ENCODE measurements around the gene AOPEP.

Gene AOPEP

GRCh38 chr9:94903961-94904421 is 177.5 kb downstream of the AOPEP start:
- TF ChIP-seq, protein P1, sequence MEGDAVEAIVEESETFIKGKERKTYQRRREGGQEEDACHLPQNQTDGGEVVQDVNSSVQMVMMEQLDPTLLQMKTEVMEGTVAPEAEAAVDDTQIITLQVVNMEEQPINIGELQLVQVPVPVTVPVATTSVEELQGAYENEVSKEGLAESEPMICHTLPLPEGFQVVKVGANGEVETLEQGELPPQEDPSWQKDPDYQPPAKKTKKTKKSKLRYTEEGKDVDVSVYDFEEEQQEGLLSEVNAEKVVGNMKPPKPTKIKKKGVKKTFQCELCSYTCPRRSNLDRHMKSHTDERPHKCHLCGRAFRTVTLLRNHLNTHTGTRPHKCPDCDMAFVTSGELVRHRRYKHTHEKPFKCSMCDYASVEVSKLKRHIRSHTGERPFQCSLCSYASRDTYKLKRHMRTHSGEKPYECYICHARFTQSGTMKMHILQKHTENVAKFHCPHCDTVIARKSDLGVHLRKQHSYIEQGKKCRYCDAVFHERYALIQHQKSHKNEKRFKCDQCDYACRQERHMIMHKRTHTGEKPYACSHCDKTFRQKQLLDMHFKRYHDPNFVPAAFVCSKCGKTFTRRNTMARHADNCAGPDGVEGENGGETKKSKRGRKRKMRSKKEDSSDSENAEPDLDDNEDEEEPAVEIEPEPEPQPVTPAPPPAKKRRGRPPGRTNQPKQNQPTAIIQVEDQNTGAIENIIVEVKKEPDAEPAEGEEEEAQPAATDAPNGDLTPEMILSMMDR (IDR thresholded peaks at IDR 0.05; ENCODE audit: low read depth, low read length): no peak
- H3K4me3 ChIP-seq (ENCODE audit: low read depth, low read length): 0 out of 2 replicates have a peak overlapping the region, but pooled peaks have one; percentile 12

DNA sequence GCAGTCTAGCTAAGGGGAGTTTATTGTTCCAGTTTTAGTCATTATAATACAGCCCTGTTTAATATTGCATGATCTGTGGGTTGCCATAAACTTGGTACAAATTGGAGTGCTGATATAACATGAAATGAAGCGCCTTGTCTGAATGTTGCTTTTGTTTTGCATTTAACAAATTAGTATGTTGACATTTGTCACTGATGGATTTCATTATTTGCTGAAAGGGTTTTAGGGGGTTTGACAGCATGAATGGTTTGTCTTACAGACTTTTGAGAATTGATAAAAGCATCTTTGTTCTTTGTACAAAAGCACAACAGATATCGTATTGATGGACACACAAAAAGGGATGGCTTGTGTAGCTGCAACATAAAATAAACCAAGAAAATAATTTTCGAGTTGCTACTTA is 178.3 kb downstream of the AOPEP start:
- TF ChIP-seq, protein P1 (IDR thresholded peaks at IDR 0.05; ENCODE audit: low read depth, low read length): no peak
- no peak overlapping the region for H3K4me3 ChIP-seq (ENCODE audit: low read depth, low read length)

GRCh38 chr9:94905606-94906005 is 179.1 kb downstream of the AOPEP start:
- no peak overlapping the region for H3K4me3 ChIP-seq (ENCODE audit: low read depth, low read length)
- TF ChIP-seq, protein P1 (IDR thresholded peaks at IDR 0.05; ENCODE audit: low read depth, low read length): no peak

DNA sequence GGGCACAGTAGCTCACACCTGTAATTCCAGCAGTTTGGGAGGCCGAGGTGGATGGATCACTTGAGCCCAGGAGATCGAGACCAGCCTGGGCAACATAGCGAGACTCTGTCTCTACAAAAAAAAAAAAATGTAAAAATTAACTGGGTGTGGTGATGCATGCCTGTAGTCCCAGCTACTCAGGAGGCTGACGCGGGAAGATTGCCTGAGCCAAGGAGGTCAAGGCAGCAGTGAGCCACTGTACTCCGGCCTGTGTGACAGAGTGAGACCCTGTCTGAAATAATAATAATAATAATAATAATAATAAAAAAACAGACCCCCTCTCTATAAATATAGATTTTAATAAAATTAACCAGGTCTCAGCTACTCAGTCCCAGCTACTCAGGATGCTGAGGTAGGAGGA is 179.7 kb downstream of the AOPEP start:
- TF ChIP-seq, protein P1 (IDR thresholded peaks at IDR 0.05; ENCODE audit: low read depth, low read length): no peak
- H3K4me3 ChIP-seq (ENCODE audit: low read depth, low read length): no peak overlapping the region

DNA sequence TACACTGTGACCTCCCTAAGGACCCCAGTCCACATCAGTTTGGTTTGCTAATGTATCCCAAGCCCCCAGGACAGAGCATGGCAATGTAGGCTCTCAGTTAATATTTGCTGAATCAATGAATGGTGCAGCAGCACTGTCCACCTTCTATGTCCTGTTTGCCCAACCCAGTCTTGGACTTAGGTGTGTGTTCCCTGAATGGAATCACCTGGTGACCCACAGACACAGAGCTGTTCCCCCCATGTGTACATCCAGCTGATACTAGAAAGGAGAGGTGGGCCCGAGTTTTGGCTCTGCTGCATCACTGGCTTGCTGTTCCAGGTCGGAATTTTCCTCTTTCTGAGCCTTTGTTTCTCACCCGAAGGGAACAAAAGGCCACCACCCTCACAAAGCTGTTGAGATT is 180.2 kb downstream of the AOPEP start:
- H3K4me3 ChIP-seq (ENCODE audit: low read depth, low read length): no peak overlapping the region
- TF ChIP-seq, protein P1 (IDR thresholded peaks at IDR 0.05; ENCODE audit: low read depth, low read length): no peak

- TF ChIP-seq, protein P1 (IDR thresholded peaks at IDR 0.05; ENCODE audit: low read depth, low read length): no peak
- no peak overlapping the region for H3K4me3 ChIP-seq (ENCODE audit: low read depth, low read length)
Measured at GRCh38 chr9:94907264-94907936, 180.9 kb downstream of the AOPEP start.

DNA sequence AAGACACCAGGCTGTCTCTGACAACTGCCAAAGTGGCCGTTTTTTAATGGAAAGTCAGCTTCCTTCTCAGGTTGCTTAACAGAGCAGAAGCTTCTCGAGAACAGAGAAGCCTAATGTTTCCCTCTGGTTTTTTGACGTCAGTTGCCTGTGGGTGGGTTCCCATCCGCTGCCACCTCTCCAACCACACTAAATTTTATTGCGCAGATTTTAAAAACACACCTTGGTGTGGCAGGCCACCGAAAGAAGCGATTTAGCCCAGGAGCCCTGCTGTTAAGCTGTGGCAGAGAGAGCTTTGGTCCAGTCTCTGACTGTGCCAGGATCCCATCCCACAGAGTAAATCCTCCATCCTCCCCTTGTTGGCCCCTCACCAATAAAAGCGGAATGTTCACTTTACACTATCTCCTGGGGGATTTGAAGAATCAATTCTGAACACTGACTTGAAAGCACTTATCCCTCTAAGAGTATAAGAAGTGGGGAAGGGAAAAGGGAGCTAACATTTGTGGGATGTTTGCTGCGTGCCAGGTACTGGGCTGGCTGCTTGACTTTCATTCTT is 181.6 kb downstream of the AOPEP start:
- H3K4me3 ChIP-seq (ENCODE audit: low read depth, low read length): no peak overlapping the region
- TF ChIP-seq, protein P1 (IDR thresholded peaks at IDR 0.05; ENCODE audit: low read depth, low read length): no peak

Measured in WI38 (cell line).